Endothelial cell of umbilical vein (primary cell): ENCODE results near the gene LAMB2. TPM values are rescaled to one million over a fixed set of nuclear protein-coding genes. Genes with fewer than 3 reads are reported as not detected.

Experiments used
- BruUV-seq: library from RNA; stranded (reverse); fragments of 400-500 nt; replicated peaks from 2 replicates; lab custom pipeline; 2021; lab: Mats Ljungman, UMichigan
- CTCF ChIA-PET: fragments of 300-600, 350-600 bp; sonication (Branson Sonifier 250); formaldehyde crosslinking; loops from one replicate; lab custom pipeline; 2021; ENCODE audit warnings: antibody characterized with exemption, inconsistent platforms; lab: Charles Lee
- POLR2A ChIA-PET: fragments of 300-600, 350-600 bp; sonication (Branson Sonifier 250); formaldehyde crosslinking; loops from one replicate; lab custom pipeline; 2021; ENCODE audit warnings: antibody characterized with exemption, inconsistent platforms; lab: Charles Lee
- DNase-seq: peaks from one replicate; pipeline ENCODE4 v3.0.0-alpha.2; 2011; ENCODE audit warnings: low read depth, low spot score
- FAIRE-seq: peaks from 2 replicates; lab custom pipeline; 2011; peaks lifted over from hg19 to GRCh38; lab: Jason Lieb, UNC
- H2AFZ ChIP-seq: 2 replicates; pipeline ENCODE4 v1.6.0; 2012; ENCODE audit warnings: low read depth, low read length, control low read depth, inconsistent platforms
- H3K27ac ChIP-seq: 2 replicates; pipeline ENCODE4 v1.5.1; 2011; ENCODE audit warnings: low read depth, mild to moderate bottlenecking, control low read depth, low read length, moderate library complexity; ENCODE audit not compliant: insufficient read depth
- H3K27me3 ChIP-seq, 2 experiments: 2 replicates each; pipeline versions ENCODE4 v1.6.0 to v1.6.1; 2011; ENCODE audit warnings: low read length in 2 of 2, mixed read lengths in 1 of 2; ENCODE audit not compliant: control insufficient read depth in 2 of 2, insufficient read depth in 2 of 2
- H3K36me3 ChIP-seq, 2 experiments: 2 replicates in 1 of 2; 3 replicates in 1 of 2; pipeline ENCODE4 v1.5.1; 2011; ENCODE audit warnings: low read length in 2 of 2, mild to moderate bottlenecking in 1 of 2, moderate library complexity in 1 of 2; ENCODE audit not compliant: control insufficient read depth in 2 of 2, insufficient read depth in 2 of 2; ENCODE audit errors: extremely low read depth in 1 of 2
- H3K4me1 ChIP-seq: 3 replicates; pipeline ENCODE4 v1.5.1; 2011; ENCODE audit warnings: mild to moderate bottlenecking, low read length; ENCODE audit not compliant: control insufficient read depth, insufficient read depth; ENCODE audit errors: extremely low read depth
- H3K4me2 ChIP-seq: 2 replicates; pipeline ENCODE4 v1.6.1; 2011; ENCODE audit warnings: low read length, control low read depth, mixed read lengths; ENCODE audit not compliant: insufficient read depth
- H3K4me3 ChIP-seq, 3 experiments: fragments of 200-600 bp in 1 of 3; sonication (generic), shearing (Covaris generic) in 1 of 3; replicated peaks in 1 of 3; 2 replicates each; pipeline ENCODE4 v1.5.1; 2011 to 2016; ENCODE audit warnings: control low read depth in 3 of 3, low read length in 3 of 3, mild to moderate bottlenecking in 2 of 3, inconsistent platforms in 1 of 3, low read depth in 1 of 3, moderate library complexity in 1 of 3; ENCODE audit not compliant: insufficient read depth in 1 of 3
- H3K79me2 ChIP-seq: 2 replicates; pipeline ENCODE4 v1.6.0; 2012; ENCODE audit warnings: low read length, inconsistent platforms; ENCODE audit not compliant: control insufficient read depth, insufficient read depth
- H3K9ac ChIP-seq: replicated peaks from 2 replicates; pipeline ENCODE3; 2011; ENCODE audit warnings: low read length, control low read depth; ENCODE audit not compliant: insufficient read depth; ENCODE audit errors: extremely low read depth
- H3K9me1 ChIP-seq: replicated peaks from 3 replicates; pipeline ENCODE4 v1.6.0; 2011; ENCODE audit warnings: mild to moderate bottlenecking, low read length; ENCODE audit not compliant: control insufficient read depth, insufficient read depth; ENCODE audit errors: extremely low read depth
- H3K9me3 ChIP-seq: replicated peaks from 2 replicates; pipeline ENCODE4 v1.5.1; 2012; ENCODE audit warnings: low read length, inconsistent platforms; ENCODE audit not compliant: control insufficient read depth, insufficient read depth
- H4K20me1 ChIP-seq: replicated peaks from 2 replicates; pipeline ENCODE3; 2011; ENCODE audit warnings: mild to moderate bottlenecking, low read length; ENCODE audit not compliant: control insufficient read depth, insufficient read depth; ENCODE audit errors: extremely low read depth
- CTCF ChIP-seq, 2 donors: IDR thresholded peaks; 1 replicate in 1 of 2; 2 replicates in 1 of 2; pipeline ENCODE4 v1.5.1; 2011; ENCODE audit warnings: low read length in 2 of 2, mild to moderate bottlenecking in 2 of 2, moderate library complexity in 2 of 2, control low read depth in 1 of 2, inconsistent platforms in 1 of 2, low read depth in 1 of 2; ENCODE audit not compliant: insufficient read depth in 1 of 2; ENCODE audit errors: extremely low read depth in 1 of 2
- EZH2 ChIP-seq: IDR thresholded peaks from 2 replicates; pipeline ENCODE4 v1.6.1; 2012; ENCODE audit warnings: borderline replicate concordance, low read depth, mild to moderate bottlenecking, moderate library complexity, low read length, inconsistent platforms; ENCODE audit not compliant: severe bottlenecking
- FOS ChIP-seq: IDR thresholded peaks from 2 replicates; pipeline ENCODE4 v1.6.1; 2011; ENCODE audit warnings: mild to moderate bottlenecking, low read length, moderate library complexity, borderline replicate concordance; ENCODE audit not compliant: insufficient read depth
- GATA2 ChIP-seq: IDR thresholded peaks from 2 replicates; pipeline ENCODE4 v1.7.0; 2011; ENCODE audit warnings: low read depth, mild to moderate bottlenecking, moderate library complexity, mixed read lengths, low read length; ENCODE audit not compliant: insufficient read length, insufficient read depth
- MAX ChIP-seq: IDR thresholded peaks from 2 replicates; pipeline ENCODE4 v1.6.1; 2011; ENCODE audit not compliant: insufficient read depth, insufficient read length
- MYC ChIP-seq: IDR thresholded peaks from one replicate; pipeline ENCODE4 v1.6.1; 2011; ENCODE audit warnings: mild to moderate bottlenecking, low read depth, low read length
- POLR2A ChIP-seq: IDR thresholded peaks from 2 replicates; pipeline ENCODE4 v1.6.1; 2012; ENCODE audit warnings: low read depth, mild to moderate bottlenecking, control low read depth, low read length
- dilution Hi-C: fragments of 300-500 bp; cut with MboI; formaldehyde crosslinking; loops from one replicate; pipeline ENCODE4 v1.15.0; 2019; ENCODE audit warnings: low sequenced_read_pairs; ENCODE audit not compliant: extremely low pct_ligation_motif_present
- intact Hi-C: fragments of 100-400 bp; cut with micrococcal nuclease; formaldehyde crosslinking; loops from one replicate; pipeline ENCODE4 v1.10.0; 2022
- polyA plus RNA-seq, 4 experiments: library from polyadenylated mRNA; depleted of rRNA in 3 of 4; stranded (reverse) in 3 of 4; unstranded in 1 of 4; fragments of >200 nt; gene quantifications; 2 replicates each; pipeline versions ENCODE4 v1.2.1 to v1.2.3, GENCODE V29; 2011 to 2012; ENCODE audit warnings: missing spikeins in 1 of 4
- total RNA-seq: library from RNA; stranded (reverse); gene quantifications from 2 replicates; pipeline ENCODE4 v1.2.3, GENCODE V29; 2021

LAMB2 gene
- total and polyA plus RNA-seq, 2 donors (not counting 3 experiments of a cell fraction or from before 2014, with no cell fraction given) = 423 to 764 TPM

- dilution Hi-C loops = no loop called here
- DNase-seq = no peak
These were observed 15.3 kb upstream of the LAMB2 start for GRCh38 chr3:49148159-49148558.

More at GRCh38 chr3:49148159-49148558, 15.3 kb upstream of the LAMB2 start:
- Histone ChIP-seq H3K27me3 (no peaks in the 10 kb centered on the region), H3K79me2 (no peaks in the 10 kb centered on the region), H3K9me3 (no peaks in the 10 kb centered on the region), H3K4me3 (no peak overlapping the region), H3K36me3 (no peaks in the 10 kb centered on the region), H3K9me1 (no peaks in the 10 kb centered on the region), H2AFZ (no peak overlapping the region), H3K27ac (no peak overlapping the region), H4K20me1 (no peaks in the 10 kb centered on the region), H3K4me1 (no peaks in the 10 kb centered on the region), H3K9ac (no peak overlapping the region), H3K4me2 (no peak overlapping the region)
- CTCF ChIA-PET = interaction anchor here (0.7 kb wide), 1 partner anchor 17 kb away, joined by 3 read pairs; no protein-coding TSS in a partner anchor
- TF ChIP-seq GATA2 (no peak), MYC (no peak), POLR2A (no peak), FOS (no peak), CTCF (IDR thresholded peaks at IDR 0.05; ENCODE audit: extremely low read depth in 1 of 2, insufficient read depth in 1 of 2, low read depth in 1 of 2, low read length in 2 of 2) (no peak), EZH2 (no peak), MAX (no peak)
- intact Hi-C loops = no loop called here
- POLR2A ChIA-PET = interaction anchor here (0.7 kb wide), 1 partner anchor 905 kb away, joined by 3 read pairs; no protein-coding TSS in a partner anchor
- no peak for FAIRE-seq
- BruUV-seq = no TSS peak
